NB4 (cell line): ENCODE measurements around the gene COL5A1.

Experiments
- MYC ChIP-seq: IDR thresholded peaks from 2 replicates; pipeline ENCODE4 v1.6.1; 2011; ENCODE audit warnings: low read depth, low read length
- POLR2A ChIP-seq: IDR thresholded peaks from 2 replicates; pipeline ENCODE4 v1.6.1; 2011; ENCODE audit warnings: mild to moderate bottlenecking; ENCODE audit not compliant: insufficient read length; ENCODE audit errors: extremely low read depth
- TF ChIP-seq, protein P1 (sequence below): IDR thresholded peaks from one replicate; pipeline ENCODE4 v1.5.1; 2012; ENCODE audit warnings: low read depth, low read length
- TF ChIP-seq, protein P2 (sequence below): IDR thresholded peaks from 2 replicates; pipeline ENCODE4 v1.6.1; 2011; ENCODE audit warnings: low read depth, low read length

DNA sequence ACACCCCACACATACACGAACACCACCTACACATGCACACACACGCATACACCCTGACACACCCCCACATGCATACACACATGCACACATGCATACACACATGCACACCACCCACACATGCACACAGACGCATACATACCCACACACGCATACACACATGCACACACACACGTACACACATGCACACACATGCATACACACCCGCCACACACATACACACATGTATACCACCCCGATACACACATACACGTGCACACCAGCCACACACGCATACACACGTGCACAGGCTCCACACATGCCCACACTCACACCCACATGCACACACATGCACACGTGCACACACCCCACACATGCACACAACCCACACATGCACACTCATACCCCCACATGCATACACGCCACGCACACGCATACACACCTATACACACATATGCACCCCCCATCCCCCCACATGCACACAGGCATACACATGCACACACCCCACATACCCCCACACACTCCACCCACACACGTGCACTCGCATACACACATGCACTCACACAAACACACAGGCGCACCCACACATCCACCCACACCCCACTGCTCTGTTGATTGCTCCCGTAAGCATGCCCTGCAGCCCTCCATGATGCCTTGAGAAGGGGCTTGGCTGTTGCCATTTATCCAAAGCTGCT is 119.3 kb downstream of the COL5A1 start:
- TF ChIP-seq, protein P1, sequence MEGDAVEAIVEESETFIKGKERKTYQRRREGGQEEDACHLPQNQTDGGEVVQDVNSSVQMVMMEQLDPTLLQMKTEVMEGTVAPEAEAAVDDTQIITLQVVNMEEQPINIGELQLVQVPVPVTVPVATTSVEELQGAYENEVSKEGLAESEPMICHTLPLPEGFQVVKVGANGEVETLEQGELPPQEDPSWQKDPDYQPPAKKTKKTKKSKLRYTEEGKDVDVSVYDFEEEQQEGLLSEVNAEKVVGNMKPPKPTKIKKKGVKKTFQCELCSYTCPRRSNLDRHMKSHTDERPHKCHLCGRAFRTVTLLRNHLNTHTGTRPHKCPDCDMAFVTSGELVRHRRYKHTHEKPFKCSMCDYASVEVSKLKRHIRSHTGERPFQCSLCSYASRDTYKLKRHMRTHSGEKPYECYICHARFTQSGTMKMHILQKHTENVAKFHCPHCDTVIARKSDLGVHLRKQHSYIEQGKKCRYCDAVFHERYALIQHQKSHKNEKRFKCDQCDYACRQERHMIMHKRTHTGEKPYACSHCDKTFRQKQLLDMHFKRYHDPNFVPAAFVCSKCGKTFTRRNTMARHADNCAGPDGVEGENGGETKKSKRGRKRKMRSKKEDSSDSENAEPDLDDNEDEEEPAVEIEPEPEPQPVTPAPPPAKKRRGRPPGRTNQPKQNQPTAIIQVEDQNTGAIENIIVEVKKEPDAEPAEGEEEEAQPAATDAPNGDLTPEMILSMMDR: no peak
- TF ChIP-seq MYC (no peak), POLR2A (no peak)
- TF ChIP-seq, protein P2, sequence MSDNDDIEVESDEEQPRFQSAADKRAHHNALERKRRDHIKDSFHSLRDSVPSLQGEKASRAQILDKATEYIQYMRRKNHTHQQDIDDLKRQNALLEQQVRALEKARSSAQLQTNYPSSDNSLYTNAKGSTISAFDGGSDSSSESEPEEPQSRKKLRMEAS: no peak
